HG02759 (cell line): ENCODE data around the gene SMIM34.
"Not testable (repeated sequence)": the region's sequence is repeated elsewhere in the genome, so short reads cannot be mapped to it uniquely, and the experiment has no call there.

ENCODE experiments used
- ATAC-seq: cut with Tn5 transposase; IDR thresholded peaks from one replicate; pipeline ENCODE4 v1.9.1; 2021; ENCODE audit warnings: mild to moderate bottlenecking, moderate library complexity; ENCODE audit not compliant: unreplicated experiment

The SMIM34 gene, protein sequence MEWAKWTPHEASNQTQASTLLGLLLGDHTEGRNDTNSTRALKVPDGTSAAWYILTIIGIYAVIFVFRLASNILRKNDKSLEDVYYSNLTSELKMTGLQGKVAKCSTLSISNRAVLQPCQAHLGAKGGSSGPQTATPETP

DNA sequence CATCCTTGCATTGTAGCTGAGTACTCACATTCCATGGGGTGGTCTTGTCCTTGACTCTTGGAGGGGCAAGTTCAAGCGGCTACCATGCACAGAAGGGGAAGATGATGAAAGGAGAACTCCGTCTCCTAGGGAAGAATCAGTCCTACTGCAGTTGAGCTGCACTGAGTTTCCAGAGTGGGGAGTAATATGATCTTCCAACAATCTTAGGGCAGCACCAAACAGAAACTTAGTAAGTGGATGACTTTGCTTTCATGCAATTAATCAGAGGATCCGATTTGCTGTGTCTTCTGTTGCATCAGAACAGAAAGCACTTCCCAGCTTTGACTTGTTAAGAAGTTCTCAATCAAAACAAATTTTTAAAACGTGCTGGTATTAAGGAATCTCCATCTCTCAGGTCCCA is at the start of gene SMIM34:
SMIM34 (minus strand) TSS at position 147 of the 400 bp plus-strand sequence; CDS start at position 35, 112 bp downstream.
- not testable (repeated sequence) for ATAC-seq

- ATAC-seq: not testable (repeated sequence)
Measured at GRCh38 chr21:34467333-34467732, 43.6 kb upstream of the SMIM34 start.

- not testable (repeated sequence) for ATAC-seq
Measured at GRCh38 chr21:34459426-34459825, 35.7 kb upstream of the SMIM34 start.

GRCh38 chr21:34458266-34458665 is 34.5 kb upstream of the SMIM34 start:
- ATAC-seq: not testable (repeated sequence)

DNA sequence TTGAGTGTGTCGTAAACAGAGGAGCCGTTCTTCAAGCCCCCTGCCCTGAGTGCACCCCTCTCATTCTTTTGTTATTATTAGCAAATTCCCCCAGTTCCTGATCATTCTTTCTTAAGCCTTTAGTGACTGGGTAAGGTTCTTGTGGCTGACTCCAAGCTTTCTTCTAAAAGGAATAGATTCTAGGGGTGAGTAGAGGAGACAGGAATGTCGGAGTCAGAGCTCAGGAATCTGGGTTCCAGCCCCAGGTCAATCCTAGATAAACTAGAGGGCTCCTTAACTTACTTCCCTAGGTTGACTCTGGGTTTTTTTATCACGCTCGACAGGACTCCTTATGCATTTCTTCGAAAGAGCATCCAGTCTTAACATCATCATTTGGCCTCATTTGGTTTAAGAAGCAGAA is 32.4 kb upstream of the SMIM34 start:
- ATAC-seq: not testable (repeated sequence)

GRCh38 chr21:34455628-34456027 is 31.9 kb upstream of the SMIM34 start:
- not testable (repeated sequence) for ATAC-seq

- not testable (repeated sequence) for ATAC-seq
Measured at GRCh38 chr21:34447018-34447417, 23.3 kb upstream of the SMIM34 start.

DNA sequence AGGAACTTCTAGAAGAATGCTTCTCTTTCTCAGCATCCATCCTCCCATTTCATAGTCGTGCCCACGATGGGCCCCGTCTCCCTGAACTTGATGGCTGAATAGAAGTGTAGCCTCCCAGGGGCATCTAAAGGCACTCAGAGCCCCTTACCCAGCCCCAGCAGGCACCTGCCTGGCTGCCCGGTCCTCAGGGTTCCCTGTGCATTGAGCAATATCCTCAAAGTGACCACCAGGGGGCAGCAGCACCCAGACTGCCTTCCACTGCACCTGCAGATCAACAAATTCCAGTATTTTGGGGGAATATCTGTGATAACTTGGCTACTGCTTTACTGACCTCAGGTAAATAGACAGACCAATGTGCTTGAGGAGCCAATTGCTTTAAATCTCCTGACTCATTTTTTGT is 19.7 kb upstream of the SMIM34 start:
- not testable (repeated sequence) for ATAC-seq

DNA sequence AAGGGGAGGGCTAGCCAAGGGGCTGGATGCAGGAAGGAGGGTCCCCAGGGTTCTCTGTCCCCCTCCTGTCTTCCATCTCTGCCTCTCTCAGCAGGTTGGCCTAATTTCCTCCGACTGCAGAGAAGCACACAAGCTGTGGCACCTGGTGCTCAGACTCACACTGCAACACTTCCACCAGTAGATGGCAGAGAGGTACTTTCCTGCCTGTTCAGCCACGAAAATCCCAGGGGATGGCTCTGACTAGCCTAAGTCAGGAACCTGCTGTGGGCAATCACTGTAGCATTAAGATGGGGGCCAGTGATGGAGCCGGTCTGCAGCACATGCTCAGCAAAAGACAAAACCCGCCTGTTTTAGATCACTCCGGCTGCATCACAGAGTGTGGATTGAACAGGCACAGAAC is 6.0 kb upstream of the SMIM34 start:
- ATAC-seq: not testable (repeated sequence)

GRCh38 chr21:34428441-34428840 is 4.7 kb upstream of the SMIM34 start:
- not testable (repeated sequence) for ATAC-seq

- ATAC-seq: not testable (repeated sequence)
Measured at GRCh38 chr21:34427339-34427738, 3.6 kb upstream of the SMIM34 start.

DNA sequence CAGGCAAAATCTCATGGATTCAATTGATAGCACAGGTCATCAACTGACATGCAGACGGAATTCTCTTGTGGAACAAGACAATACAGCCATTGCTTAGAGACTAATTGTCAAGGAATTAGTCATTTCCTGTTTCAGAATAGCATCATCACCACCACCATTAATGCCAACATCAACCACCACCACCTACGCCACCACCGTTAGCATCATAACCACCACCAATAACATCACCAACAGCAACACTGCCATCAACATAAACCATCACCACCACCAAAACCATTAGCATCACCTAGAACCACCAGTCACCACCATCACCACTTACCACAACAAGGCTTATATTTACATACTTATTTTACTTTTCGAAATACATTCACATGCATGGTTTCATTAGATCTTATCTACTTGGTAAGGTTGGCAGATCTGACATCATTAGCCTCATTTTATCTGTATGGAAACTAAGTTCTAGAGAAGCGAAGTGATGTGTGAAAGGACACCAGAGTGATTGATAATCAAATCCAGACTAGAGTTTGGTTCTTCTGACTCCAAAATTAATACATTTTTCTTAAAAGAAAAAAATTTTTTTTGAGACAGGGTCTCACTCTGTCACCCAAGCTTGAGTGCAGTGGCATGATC is 6.2 kb downstream of the SMIM34 start:
- not testable (repeated sequence) for ATAC-seq

GRCh38 chr21:34407294-34407693 is 16.5 kb downstream of the SMIM34 start:
- ATAC-seq: not testable (repeated sequence)

DNA sequence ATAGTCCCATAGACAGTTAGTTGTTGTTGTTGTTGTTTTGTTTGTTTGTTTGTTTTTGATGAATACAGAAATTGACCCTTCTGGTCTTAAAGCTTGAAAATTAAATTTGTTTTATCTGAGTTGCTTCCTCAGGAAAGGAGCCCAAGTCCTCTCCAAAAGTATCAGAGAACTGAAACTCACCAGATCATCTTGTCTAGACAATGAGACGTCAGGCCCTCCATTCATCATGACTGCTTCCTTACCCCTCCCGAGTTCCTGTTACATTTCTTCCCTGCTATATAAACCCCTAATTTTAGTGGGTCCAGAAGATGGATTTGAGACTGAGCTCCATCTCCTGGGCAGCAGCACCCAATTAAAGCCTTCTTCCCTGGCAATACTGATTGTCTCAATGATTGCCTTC is 17.1 kb downstream of the SMIM34 start:
- ATAC-seq: not testable (repeated sequence)

- not testable (repeated sequence) for ATAC-seq
Measured at GRCh38 chr21:34406102-34406501, 17.6 kb downstream of the SMIM34 start.

- not testable (repeated sequence) for ATAC-seq
Measured at GRCh38 chr21:34405686-34406085, 18.1 kb downstream of the SMIM34 start.

DNA sequence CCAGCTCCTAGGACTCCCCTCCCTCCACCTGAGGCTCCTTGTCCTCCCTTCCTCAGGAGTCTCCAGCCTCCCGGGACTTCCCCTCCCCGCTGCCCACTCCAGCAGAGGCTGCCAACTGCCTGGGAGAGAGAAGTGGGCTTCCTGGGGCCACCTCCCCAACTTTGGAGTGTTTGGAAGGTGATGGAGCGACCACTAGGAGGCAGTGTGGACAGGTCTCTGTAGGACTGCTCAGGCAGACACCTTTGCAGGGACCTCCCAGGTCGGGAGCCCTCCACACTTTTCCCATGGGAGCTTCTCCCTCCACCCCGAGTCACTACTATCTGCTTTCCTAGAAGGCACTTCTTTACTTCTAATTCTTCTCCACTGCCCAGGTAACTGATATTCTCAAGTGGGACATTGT is 19.0 kb downstream of the SMIM34 start:
- not testable (repeated sequence) for ATAC-seq

GRCh38 chr21:34400522-34400921 is 23.2 kb downstream of the SMIM34 start:
- not testable (repeated sequence) for ATAC-seq

DNA sequence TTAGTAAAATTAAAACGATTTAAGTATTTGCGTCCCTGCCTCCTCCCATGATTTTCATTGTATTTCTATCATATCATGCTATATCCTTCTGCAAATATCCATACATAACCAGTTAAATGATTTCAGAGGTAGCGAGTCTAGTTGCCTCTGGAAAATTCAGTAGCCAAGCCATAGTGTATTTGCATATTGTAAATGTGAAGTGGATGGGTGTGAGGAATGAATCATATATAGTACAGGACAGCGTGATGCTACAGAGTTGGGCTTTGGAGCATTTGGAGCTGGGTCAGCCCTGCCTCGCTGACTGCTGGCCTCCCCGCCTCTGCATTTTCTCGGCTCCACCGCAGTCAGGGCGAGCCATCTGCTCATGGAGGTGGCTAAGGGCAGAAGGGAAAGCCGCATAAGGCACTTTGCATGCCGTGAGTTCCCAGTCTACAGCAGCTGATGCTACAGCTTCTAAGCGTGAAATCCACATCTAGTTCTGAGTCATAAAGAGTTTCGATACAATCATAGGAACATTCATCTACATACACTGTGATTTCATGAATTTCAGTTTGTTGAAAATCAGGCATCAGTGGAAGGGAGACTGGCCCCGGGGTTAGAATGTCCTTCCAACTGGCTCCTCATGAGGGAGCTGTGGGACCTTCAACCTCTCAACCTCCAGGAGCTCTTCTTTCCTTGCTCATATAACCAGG is 39.9 kb downstream of the SMIM34 start:
- ATAC-seq: peak; percentile 64

DNA sequence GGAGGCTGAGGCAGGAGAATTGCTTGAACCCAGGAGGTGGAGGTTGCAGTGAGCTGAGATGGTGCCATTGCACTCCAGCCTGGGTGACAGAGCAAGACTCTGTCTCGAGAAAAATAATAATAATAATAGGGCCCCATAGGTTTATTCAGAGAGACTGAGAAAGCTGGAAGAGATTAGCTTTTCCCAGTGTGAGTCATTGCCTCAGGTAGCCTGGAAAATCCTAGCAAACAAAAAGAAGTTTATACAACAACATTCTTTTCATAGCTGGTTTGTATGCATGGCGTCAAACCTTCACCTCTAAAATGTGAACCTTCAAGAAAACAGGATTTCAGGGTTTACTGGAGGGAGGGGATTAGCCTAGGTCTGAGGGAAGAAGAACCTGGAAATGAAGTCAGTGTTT is 40.6 kb downstream of the SMIM34 start:
- ATAC-seq: not testable (repeated sequence)

- ATAC-seq: peak; percentile 78
Measured at GRCh38 chr21:34375619-34375972, 48.2 kb downstream of the SMIM34 start.
